Fibroblast of mammary gland (primary cell): ENCODE measurements around the gene TPST1.

Experiments
- DNase-seq: peaks from one replicate; pipeline ENCODE4 v3.0.0-alpha.2; 2010; ENCODE audit warnings: low read depth
- H3K4me3 ChIP-seq: 2 replicates; pipeline ENCODE4 v1.5.1; 2011; ENCODE audit warnings: low read depth, mild to moderate bottlenecking, low read length, moderate library complexity; ENCODE audit not compliant: control insufficient read depth
- CTCF ChIP-seq: conservative IDR thresholded peaks from 2 replicates; pipeline ENCODE4 v1.5.1; 2011; ENCODE audit warnings: low read depth, low read length, inconsistent platforms; ENCODE audit not compliant: control insufficient read depth, insufficient read depth

TPST1 gene

DNA sequence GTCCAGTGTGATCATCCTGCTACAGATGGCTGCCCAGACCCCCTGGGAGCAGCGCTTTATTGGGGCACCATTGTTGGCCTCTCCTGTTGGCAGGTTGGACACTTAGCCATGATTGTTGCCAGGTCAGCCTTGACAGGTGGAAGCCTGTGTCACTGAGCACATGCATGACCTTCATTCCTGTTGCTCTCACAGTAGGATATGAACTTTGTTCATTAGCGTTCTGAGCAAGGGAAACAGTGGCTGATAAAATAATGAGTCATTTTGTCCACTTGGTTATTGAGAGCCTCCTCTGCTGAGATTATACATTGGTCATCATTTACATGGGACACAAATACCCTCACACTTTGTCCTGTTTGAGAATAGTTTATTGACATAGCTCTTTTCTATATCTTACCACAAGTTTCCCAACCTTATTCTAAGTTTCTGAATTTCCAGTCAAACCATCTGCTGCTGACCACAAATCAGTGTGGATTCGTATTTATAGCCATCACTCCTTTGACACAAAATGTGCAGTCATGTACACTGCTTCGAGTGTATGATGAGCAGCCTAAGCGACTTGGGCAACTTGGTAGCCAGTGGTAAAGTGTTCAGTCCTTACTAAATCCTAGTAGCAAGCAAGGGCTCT, 102.6 kb downstream of the TPST1 start:
- no peak for TF ChIP-seq CTCF
- DNase-seq: peak; percentile 52
- no peak overlapping the region for H3K4me3 ChIP-seq

GRCh38 chr7:66308411-66308810, 103.3 kb downstream of the TPST1 start:
- no peak for TF ChIP-seq CTCF
- H3K4me3 ChIP-seq: no peak overlapping the region
- no peak for DNase-seq

- H3K4me3 ChIP-seq: no peak overlapping the region
- TF ChIP-seq CTCF: no peak
- DNase-seq: no peak
Measured at GRCh38 chr7:66310620-66311019, 105.5 kb downstream of the TPST1 start.

DNA sequence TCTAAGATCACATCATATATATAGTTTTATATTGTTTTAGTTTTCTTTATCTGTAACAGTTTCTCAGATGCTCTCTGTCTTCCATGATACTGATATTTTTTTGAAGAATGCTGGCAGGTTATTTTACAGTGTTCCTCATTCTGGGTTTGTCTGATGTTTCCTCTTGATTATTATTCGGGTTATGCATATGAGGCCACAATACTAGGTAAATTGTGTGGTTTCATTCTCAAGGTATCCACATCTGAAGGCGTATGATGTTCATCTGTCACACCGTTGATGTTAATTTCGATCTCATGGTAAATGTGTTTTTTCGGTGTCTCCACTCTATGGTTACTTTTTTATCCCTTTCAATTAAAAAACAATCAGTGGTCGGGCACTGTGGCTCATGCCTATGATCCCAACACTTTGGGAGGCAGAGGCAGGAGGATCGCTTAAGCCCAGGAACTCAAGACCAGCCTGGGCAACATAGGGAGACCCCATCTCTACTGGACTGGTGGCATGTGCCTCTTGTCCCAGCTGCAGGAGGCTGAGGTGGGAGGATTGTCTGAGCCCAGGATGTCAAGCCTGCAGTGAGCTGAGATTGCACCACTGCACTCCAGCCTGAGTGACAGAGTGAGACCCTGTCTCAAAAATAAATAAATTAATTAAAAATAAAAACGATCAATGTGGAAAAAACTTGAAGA, 108.9 kb downstream of the TPST1 start:
- DNase-seq: no peak
- no peak for TF ChIP-seq CTCF
- H3K4me3 ChIP-seq: no peak overlapping the region

DNA sequence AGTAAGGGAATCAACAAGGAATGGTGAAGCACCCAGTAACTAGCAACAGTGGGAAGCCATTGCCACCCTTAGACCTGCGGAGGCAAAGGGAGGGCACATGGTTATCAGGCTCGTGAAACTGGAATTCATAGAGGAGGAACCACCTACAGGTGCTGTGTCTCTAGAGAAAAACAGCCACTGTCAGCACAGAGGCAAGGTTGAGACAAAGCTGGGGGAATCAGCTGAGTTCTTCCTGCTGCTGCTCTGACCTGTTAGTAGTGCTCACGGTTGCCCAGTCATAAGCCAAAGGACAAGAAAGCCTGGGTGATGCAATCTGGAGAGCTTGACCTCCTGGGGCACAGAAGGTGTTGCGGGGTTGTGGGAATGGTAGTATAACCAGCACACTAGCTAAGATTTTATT, 110.1 kb downstream of the TPST1 start:
- DNase-seq: peak; percentile 24
- TF ChIP-seq CTCF: no peak
- no peak overlapping the region for H3K4me3 ChIP-seq

- DNase-seq: no peak
- H3K4me3 ChIP-seq: no peak overlapping the region
- no peak for TF ChIP-seq CTCF
Measured at GRCh38 chr7:66319407-66319979, 114.4 kb downstream of the TPST1 start.
